B cell (primary cell): ENCODE data around the gene SPATA31D4. TPM values are rescaled to one million over a fixed set of nuclear protein-coding genes. Genes with fewer than 3 reads are reported as not detected.

ENCODE experiments used
- ATAC-seq: fragments of 200-7000 bp; cut with Tn5 transposase; one replicate; pipeline ENCODE4 v1.10.0; 2021; ENCODE audit warnings: low read depth, mild to moderate bottlenecking, moderate number of reproducible peaks, moderate library complexity
- CTCF ChIA-PET: fragments of 350-600 bp; sonication (Branson Sonifier 250); formaldehyde crosslinking; loops from one replicate; lab custom pipeline; 2021; ENCODE audit warnings: antibody characterized with exemption, inconsistent platforms; lab: Charles Lee
- POLR2A ChIA-PET: fragments of 350-600 bp; sonication (Branson Sonifier 250); formaldehyde crosslinking; loops from one replicate; lab custom pipeline; 2021; ENCODE audit warnings: antibody characterized with exemption; lab: Charles Lee
- DNase-seq: peaks from one replicate; pipeline ENCODE4 v3.0.0; 2013
- H2AFZ ChIP-seq: 2 replicates; pipeline ENCODE4 v1.6.1; 2012; ENCODE audit warnings: mild to moderate bottlenecking, low read depth, low read length; ENCODE audit not compliant: insufficient read depth, poor library complexity, severe bottlenecking
- H3K27ac ChIP-seq, 2 donors: 1 replicate in 1 of 2; 2 replicates in 1 of 2; pipeline ENCODE4 v1.5.1; 2012 to 2013; ENCODE audit warnings: low read length in 2 of 2, mild to moderate bottlenecking in 2 of 2, moderate library complexity in 1 of 2
- H3K27me3 ChIP-seq, 4 experiments: fragments of 200-600 bp in 1 of 4; sonication (generic) in 1 of 4; replicated peaks in 1 of 4; 1 replicate in 2 of 4; 2 replicates in 2 of 4; pipeline versions ENCODE4 v1.6.1 to v1.7.0; 2013 to 2016; ENCODE audit warnings: low read length in 3 of 4, mild to moderate bottlenecking in 2 of 4, mixed read lengths in 1 of 4, moderate library complexity in 1 of 4; ENCODE audit not compliant: insufficient read depth in 4 of 4, control insufficient read depth in 3 of 4; ENCODE audit errors: control extremely low read depth in 1 of 4
- H3K36me3 ChIP-seq, 2 experiments: replicated peaks in 1 of 2; 1 replicate in 1 of 2; 2 replicates in 1 of 2; pipeline versions ENCODE4 v1.6.1 to v1.7.1; 2013; ENCODE audit warnings: low read length in 1 of 2; ENCODE audit not compliant: insufficient read depth in 2 of 2, control insufficient read depth in 1 of 2; ENCODE audit errors: control extremely low read depth in 1 of 2, extremely low read depth in 1 of 2
- H3K4me1 ChIP-seq, 2 donors: fragments of 200-600 bp in 1 of 2; sonication (generic) in 1 of 2; 1 replicate in 1 of 2; 2 replicates in 1 of 2; pipeline versions ENCODE4 v1.5.1 to v1.6.1; 2013 to 2017; ENCODE audit warnings: low read length in 2 of 2; ENCODE audit not compliant: control insufficient read depth in 2 of 2, insufficient read depth in 2 of 2
- H3K4me2 ChIP-seq: replicated peaks from 2 replicates; pipeline ENCODE3; 2012; ENCODE audit warnings: mild to moderate bottlenecking, low read depth, low read length; ENCODE audit not compliant: poor library complexity, severe bottlenecking
- H3K4me3 ChIP-seq, 5 experiments: fragments of 200-600 bp in 1 of 5; sonication (generic) in 1 of 5; 1 replicate in 3 of 5; 2 replicates in 2 of 5; pipeline versions ENCODE4 v1.5.1 to v1.7.0; 2011 to 2016; ENCODE audit warnings: low read length in 4 of 5, mild to moderate bottlenecking in 4 of 5, low read depth in 2 of 5, control low read depth in 1 of 5, moderate library complexity in 1 of 5; ENCODE audit not compliant: insufficient read depth in 1 of 5; ENCODE audit errors: control extremely low read depth in 1 of 5, extremely low read depth in 1 of 5
- H3K79me2 ChIP-seq: fragments of 200-600 bp; sonication (generic); one replicate; pipeline ENCODE4 v1.6.0; 2016; ENCODE audit warnings: low read length; ENCODE audit not compliant: control insufficient read depth, insufficient read depth
- H3K9ac ChIP-seq: fragments of 200-600 bp; sonication (generic); 2 replicates; pipeline ENCODE4 v1.6.1; 2017; ENCODE audit warnings: mild to moderate bottlenecking, low read length, moderate library complexity
- H3K9me3 ChIP-seq, 3 donors: one replicate each; pipeline versions ENCODE4 v1.6.1 to v1.7.1; 2013; ENCODE audit warnings: low read length in 2 of 3; ENCODE audit not compliant: control insufficient read depth in 2 of 3, insufficient read depth in 1 of 3; ENCODE audit errors: control extremely low read depth in 1 of 3
- H4K20me1 ChIP-seq: 2 replicates; pipeline ENCODE4 v1.6.0; 2012; ENCODE audit warnings: mild to moderate bottlenecking, low read length; ENCODE audit not compliant: insufficient read depth, control insufficient read depth, poor library complexity, severe bottlenecking
- H3K27ac Mint-ChIP-seq: one replicate; pipeline ENCODE4 v1.8.0; 2021; ENCODE audit warnings: mixed read lengths
- H3K27me3 Mint-ChIP-seq: one replicate; pipeline ENCODE4 v1.8.0; 2021; ENCODE audit warnings: mixed read lengths
- H3K4me1 Mint-ChIP-seq: one replicate; pipeline ENCODE4 v1.8.0; 2021; ENCODE audit warnings: mixed read lengths
- H3K4me3 Mint-ChIP-seq: one replicate; pipeline ENCODE4 v1.8.0; 2021; ENCODE audit warnings: mixed read lengths
- H3K9me3 Mint-ChIP-seq: one replicate; pipeline ENCODE4 v1.8.0; 2022; ENCODE audit warnings: mixed read lengths; ENCODE audit not compliant: insufficient read depth
- EZH2 ChIP-seq: IDR thresholded peaks from 2 replicates; pipeline ENCODE4 v1.6.1; 2012; ENCODE audit warnings: borderline replicate concordance, low read depth, mild to moderate bottlenecking, moderate library complexity, low read length; ENCODE audit not compliant: insufficient read depth, poor library complexity, severe bottlenecking
- intact Hi-C: fragments of 100-400 bp; cut with micrococcal nuclease; formaldehyde crosslinking; loops from one replicate; pipeline ENCODE4 v1.10.0; 2022
- polyA plus RNA-seq: library from polyadenylated mRNA; depleted of rRNA; stranded (reverse); fragments of >200 nt; gene quantifications from 2 replicates; pipeline ENCODE4 v1.2.3, GENCODE V29; 2012
- total RNA-seq, 2 donors: library from RNA; stranded (reverse); fragments of 120-200 nt in 1 of 2; gene quantifications; 1 replicate in 1 of 2; 2 replicates in 1 of 2; pipeline versions ENCODE4 v1.2.3 to v1.2.4, GENCODE V29; 2013 to 2022
- TF ChIP-seq, protein P1 (sequence below): fragments of 200-600 bp; IDR thresholded peaks from one replicate; pipeline ENCODE4 v1.8.0; 2022; ENCODE audit warnings: antibody characterized with exemption, mild to moderate bottlenecking

The SPATA31D4 gene
- total and polyA plus RNA-seq, 2 donors (not counting 1 experiment from before 2014, with no cell fraction given), result not detected

DNA sequence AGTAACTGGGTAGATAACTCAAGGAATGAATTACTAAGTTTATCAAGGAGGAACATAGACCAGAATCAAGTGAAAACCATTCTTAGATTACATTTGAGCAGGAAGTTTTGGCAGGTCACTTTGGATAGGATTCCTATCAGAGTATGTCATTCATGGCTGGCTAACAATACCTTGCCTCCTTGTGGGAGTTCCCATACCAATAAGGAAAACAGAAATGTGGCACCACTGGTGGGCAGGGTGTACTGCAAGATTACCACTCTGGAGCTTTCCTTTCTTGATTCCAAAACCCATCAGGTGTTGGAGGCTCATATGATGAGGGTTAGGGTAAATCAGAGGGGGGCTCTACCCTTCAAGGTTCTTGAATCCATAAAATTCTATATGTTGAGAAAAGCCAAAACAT is 41.7 kb downstream of the SPATA31D4 start:
- H3K4me1 ChIP-seq, result no peaks in the 10 kb centered on the region
- H3K4me2 ChIP-seq, result no peak overlapping the region
- H3K27ac ChIP-seq, result no peak overlapping the region
- H3K27me3 Mint-ChIP-seq, result no peaks in the 10 kb centered on the region
- no peaks in the 10 kb centered on the region for H4K20me1 ChIP-seq
- H3K4me1 Mint-ChIP-seq, result no peaks in the 10 kb centered on the region
- no peak overlapping the region for H3K27ac Mint-ChIP-seq
- no peaks in the 10 kb centered on the region for H3K27me3 ChIP-seq
- DNase-seq (no peak), ATAC-seq (no peak)
- no peak overlapping the region for H3K4me3 ChIP-seq
- no peaks in the 10 kb centered on the region for H3K9me3 Mint-ChIP-seq
- H3K79me2 ChIP-seq, result no peaks in the 10 kb centered on the region
- intact Hi-C loops, result no loop called here
- no peaks in the 10 kb centered on the region for H3K36me3 ChIP-seq
- H3K9me3 ChIP-seq, result peaks cover 1 to 11% (median 5%) of the 10 kb centered on the region in 3 donors
- no peak for TF ChIP-seq EZH2
- TF ChIP-seq, protein P1, sequence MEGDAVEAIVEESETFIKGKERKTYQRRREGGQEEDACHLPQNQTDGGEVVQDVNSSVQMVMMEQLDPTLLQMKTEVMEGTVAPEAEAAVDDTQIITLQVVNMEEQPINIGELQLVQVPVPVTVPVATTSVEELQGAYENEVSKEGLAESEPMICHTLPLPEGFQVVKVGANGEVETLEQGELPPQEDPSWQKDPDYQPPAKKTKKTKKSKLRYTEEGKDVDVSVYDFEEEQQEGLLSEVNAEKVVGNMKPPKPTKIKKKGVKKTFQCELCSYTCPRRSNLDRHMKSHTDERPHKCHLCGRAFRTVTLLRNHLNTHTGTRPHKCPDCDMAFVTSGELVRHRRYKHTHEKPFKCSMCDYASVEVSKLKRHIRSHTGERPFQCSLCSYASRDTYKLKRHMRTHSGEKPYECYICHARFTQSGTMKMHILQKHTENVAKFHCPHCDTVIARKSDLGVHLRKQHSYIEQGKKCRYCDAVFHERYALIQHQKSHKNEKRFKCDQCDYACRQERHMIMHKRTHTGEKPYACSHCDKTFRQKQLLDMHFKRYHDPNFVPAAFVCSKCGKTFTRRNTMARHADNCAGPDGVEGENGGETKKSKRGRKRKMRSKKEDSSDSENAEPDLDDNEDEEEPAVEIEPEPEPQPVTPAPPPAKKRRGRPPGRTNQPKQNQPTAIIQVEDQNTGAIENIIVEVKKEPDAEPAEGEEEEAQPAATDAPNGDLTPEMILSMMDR, result no peak
- ChIA-PET POLR2A (no interaction called here), CTCF (interaction anchor here (1.2 kb wide), 1 partner anchor 13 kb away, joined by 3 read pairs; no protein-coding TSS in a partner anchor)
- H2AFZ ChIP-seq, result no peak overlapping the region
- no peak overlapping the region for H3K4me3 Mint-ChIP-seq
- no peak overlapping the region for H3K9ac ChIP-seq

DNA sequence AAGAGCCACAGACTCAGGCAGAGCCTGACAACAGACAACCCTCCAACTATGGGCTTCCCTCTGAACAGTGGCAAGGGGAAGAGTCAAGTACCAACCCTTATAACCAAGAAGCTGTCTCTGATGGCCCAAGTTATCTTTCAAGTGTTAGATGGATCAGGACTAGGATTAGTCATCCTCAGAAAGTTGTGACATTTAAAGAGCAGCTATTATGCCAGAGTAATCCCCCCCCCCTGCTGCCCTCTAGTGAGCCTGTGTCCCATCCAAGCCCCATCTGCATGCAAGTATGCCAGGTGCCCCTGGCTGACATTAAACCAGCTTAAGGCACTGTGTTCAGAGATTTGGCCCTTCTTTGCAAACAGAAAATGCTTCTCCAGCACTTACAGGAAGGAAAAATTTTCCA is 43.5 kb downstream of the SPATA31D4 start:
- no peaks in the 10 kb centered on the region for H3K27me3 ChIP-seq
- Mint-ChIP-seq H3K27me3 (no peaks in the 10 kb centered on the region), H3K9me3 (no peaks in the 10 kb centered on the region), H3K27ac (no peak overlapping the region), H3K4me1 (no peaks in the 10 kb centered on the region), H3K4me3 (no peak overlapping the region)
- no peak for TF ChIP-seq EZH2
- TF ChIP-seq, protein P1, result no peak
- no peak overlapping the region for H2AFZ ChIP-seq
- H3K36me3 ChIP-seq, result no peaks in the 10 kb centered on the region
- no peaks in the 10 kb centered on the region for H4K20me1 ChIP-seq
- intact Hi-C loops, result no loop called here
- no peaks in the 10 kb centered on the region for H3K4me1 ChIP-seq
- DNase-seq, result no peak
- no peaks in the 10 kb centered on the region for H3K79me2 ChIP-seq
- ATAC-seq, result no peak
- H3K4me2 ChIP-seq, result no peak overlapping the region
- no peak overlapping the region for H3K9ac ChIP-seq
- CTCF ChIA-PET, result interaction anchor here (0.5 kb wide), 1 partner anchor 240 kb away, joined by 5 read pairs; no protein-coding TSS in a partner anchor
- H3K9me3 ChIP-seq, result peaks cover 1 to 10% (median 5%) of the 10 kb centered on the region in 3 donors
- no peak overlapping the region for H3K27ac ChIP-seq
- no peak overlapping the region for H3K4me3 ChIP-seq
- POLR2A ChIA-PET, result no interaction called here
